HG03045 (cell line): ENCODE data around the gene SH3RF3.

Experiments used
- ATAC-seq: cut with Tn5 transposase; IDR thresholded peaks from one replicate; pipeline ENCODE4 v1.9.1; 2021; ENCODE audit warnings: mild to moderate bottlenecking, moderate library complexity; ENCODE audit not compliant: unreplicated experiment

Gene SH3RF3

GRCh38 chr2:109427661-109428091, 298.7 kb downstream of the SH3RF3 start:
- no peak for ATAC-seq

- ATAC-seq: no peak
Measured at GRCh38 chr2:109428281-109428680, 299.3 kb downstream of the SH3RF3 start.

GRCh38 chr2:109428841-109429566, 300.0 kb downstream of the SH3RF3 start:
- ATAC-seq: no peak

- ATAC-seq: no peak
Measured at GRCh38 chr2:109429567-109430328, 300.7 kb downstream of the SH3RF3 start.

GRCh38 chr2:109430329-109430636, 301.3 kb downstream of the SH3RF3 start:
- ATAC-seq: no peak

- no peak for ATAC-seq
Measured at GRCh38 chr2:109432421-109432820, 303.4 kb downstream of the SH3RF3 start.

- no peak for ATAC-seq
Measured at GRCh38 chr2:109433486-109433885, 304.5 kb downstream of the SH3RF3 start.

GRCh38 chr2:109433926-109434325, 304.9 kb downstream of the SH3RF3 start:
- ATAC-seq: no peak

GRCh38 chr2:109434351-109434750, 305.3 kb downstream of the SH3RF3 start:
- no peak for ATAC-seq

- no peak for ATAC-seq
Measured at GRCh38 chr2:109435066-109435690, 306.2 kb downstream of the SH3RF3 start.

- ATAC-seq: no peak
Measured at GRCh38 chr2:109435901-109436598, 307.0 kb downstream of the SH3RF3 start.

GRCh38 chr2:109436610-109437225, 307.7 kb downstream of the SH3RF3 start:
- no peak for ATAC-seq

- no peak for ATAC-seq
Measured at GRCh38 chr2:109437325-109438090, 308.5 kb downstream of the SH3RF3 start.

GRCh38 chr2:109438146-109438545, 309.1 kb downstream of the SH3RF3 start:
- ATAC-seq: no peak

GRCh38 chr2:109438773-109439389, 309.9 kb downstream of the SH3RF3 start:
- ATAC-seq: no peak

GRCh38 chr2:109439390-109439786, 310.4 kb downstream of the SH3RF3 start:
- ATAC-seq: no peak

- ATAC-seq: no peak
Measured at GRCh38 chr2:109439986-109440385, 311.0 kb downstream of the SH3RF3 start.

GRCh38 chr2:109440499-109441156, 311.6 kb downstream of the SH3RF3 start:
- no peak for ATAC-seq

GRCh38 chr2:109442715-109443319, 313.8 kb downstream of the SH3RF3 start:
- no peak for ATAC-seq
